ENCODE results near the gene NKIRAS2.

- TF ChIP-seq, protein P1, sequence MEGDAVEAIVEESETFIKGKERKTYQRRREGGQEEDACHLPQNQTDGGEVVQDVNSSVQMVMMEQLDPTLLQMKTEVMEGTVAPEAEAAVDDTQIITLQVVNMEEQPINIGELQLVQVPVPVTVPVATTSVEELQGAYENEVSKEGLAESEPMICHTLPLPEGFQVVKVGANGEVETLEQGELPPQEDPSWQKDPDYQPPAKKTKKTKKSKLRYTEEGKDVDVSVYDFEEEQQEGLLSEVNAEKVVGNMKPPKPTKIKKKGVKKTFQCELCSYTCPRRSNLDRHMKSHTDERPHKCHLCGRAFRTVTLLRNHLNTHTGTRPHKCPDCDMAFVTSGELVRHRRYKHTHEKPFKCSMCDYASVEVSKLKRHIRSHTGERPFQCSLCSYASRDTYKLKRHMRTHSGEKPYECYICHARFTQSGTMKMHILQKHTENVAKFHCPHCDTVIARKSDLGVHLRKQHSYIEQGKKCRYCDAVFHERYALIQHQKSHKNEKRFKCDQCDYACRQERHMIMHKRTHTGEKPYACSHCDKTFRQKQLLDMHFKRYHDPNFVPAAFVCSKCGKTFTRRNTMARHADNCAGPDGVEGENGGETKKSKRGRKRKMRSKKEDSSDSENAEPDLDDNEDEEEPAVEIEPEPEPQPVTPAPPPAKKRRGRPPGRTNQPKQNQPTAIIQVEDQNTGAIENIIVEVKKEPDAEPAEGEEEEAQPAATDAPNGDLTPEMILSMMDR (IDR thresholded peaks at IDR 0.05; ENCODE audit: poor library complexity, severe bottlenecking): no peak
- no peak for TF ChIP-seq MXI1 (conservative IDR thresholded peaks at IDR 0.05; ENCODE audit: poor library complexity, severe bottlenecking)
- TF ChIP-seq EP300 (conservative IDR thresholded peaks at IDR 0.05; ENCODE audit: poor library complexity, severe bottlenecking): no peak
- no peak for TF ChIP-seq POLR2AphosphoS5 (IDR thresholded peaks at IDR 0.05)
- TF ChIP-seq EZH2 (IDR thresholded peaks at IDR 0.05; ENCODE audit: borderline replicate concordance, insufficient read depth, low read length, poor library complexity, severe bottlenecking): no peak
- TF ChIP-seq SMC3 (conservative IDR thresholded peaks at IDR 0.05; ENCODE audit: poor library complexity): no peak
- TF ChIP-seq TAF1 (IDR thresholded peaks at IDR 0.05; ENCODE audit: low read depth): no peak
Measured at GRCh38 chr17:41972571-41973407, 47.1 kb upstream of the NKIRAS2 start.

Data from neural cell (in vitro differentiated cells).